NCI-H345 treated with DMSO at 0.1 percent for 48 hours (cell line): Measurements from ENCODE around the gene CIROP.

Experiments used
- DNase-seq: peaks from one replicate; lab custom pipeline; 2025; ENCODE audit not compliant: unreplicated experiment; lab: John Stamatoyannopoulos, UW

The CIROP gene

GRCh38 chr14:23104591-23105347 is at the start of gene CIROP:
TSS of gene CIROP (minus strand) at chr14:23104989. CDS start at chr14:23104920, 69 bp downstream.
- DNase-seq: no peak

- no peak for DNase-seq
These were observed 49.3 kb upstream of the CIROP start for GRCh38 chr14:23153851-23154796.

GRCh38 chr14:23151342-23151741 is 46.6 kb upstream of the CIROP start:
- DNase-seq: no peak

- no peak for DNase-seq
These were observed 45.0 kb upstream of the CIROP start for GRCh38 chr14:23149745-23150144.

GRCh38 chr14:23148591-23149249 is 43.9 kb upstream of the CIROP start:
- DNase-seq: no peak

GRCh38 chr14:23147676-23148075 is 42.9 kb upstream of the CIROP start:
- DNase-seq: no peak

GRCh38 chr14:23146980-23147379 is 42.2 kb upstream of the CIROP start:
- no peak for DNase-seq

GRCh38 chr14:23146351-23146910 is 41.6 kb upstream of the CIROP start:
- DNase-seq: no peak

GRCh38 chr14:23145794-23146350 is 41.1 kb upstream of the CIROP start:
- DNase-seq: no peak

GRCh38 chr14:23143911-23144310 is 39.1 kb upstream of the CIROP start:
- no peak for DNase-seq

GRCh38 chr14:23142826-23143225 is 38.0 kb upstream of the CIROP start:
- no peak for DNase-seq

GRCh38 chr14:23141706-23142444 is 37.1 kb upstream of the CIROP start:
- no peak for DNase-seq

GRCh38 chr14:23140371-23140770 is 35.6 kb upstream of the CIROP start:
- no peak for DNase-seq

GRCh38 chr14:23139874-23140273 is 35.1 kb upstream of the CIROP start:
- DNase-seq: no peak

GRCh38 chr14:23137813-23138535 is 33.2 kb upstream of the CIROP start:
- DNase-seq: no peak

GRCh38 chr14:23137192-23137812 is 32.5 kb upstream of the CIROP start:
- no peak for DNase-seq

- no peak for DNase-seq
These were observed 31.9 kb upstream of the CIROP start for GRCh38 chr14:23136566-23137133.

- no peak for DNase-seq
These were observed 28.2 kb upstream of the CIROP start for GRCh38 chr14:23132970-23133369.

GRCh38 chr14:23131482-23131881 is 26.7 kb upstream of the CIROP start:
- DNase-seq: no peak
